Measurements from ENCODE around the gene ZMIZ2.
"Not testable (repeated sequence)": the region's sequence is repeated elsewhere in the genome, so short reads cannot be mapped to it uniquely, and the experiment has no call there.

The ZMIZ2 gene, protein sequence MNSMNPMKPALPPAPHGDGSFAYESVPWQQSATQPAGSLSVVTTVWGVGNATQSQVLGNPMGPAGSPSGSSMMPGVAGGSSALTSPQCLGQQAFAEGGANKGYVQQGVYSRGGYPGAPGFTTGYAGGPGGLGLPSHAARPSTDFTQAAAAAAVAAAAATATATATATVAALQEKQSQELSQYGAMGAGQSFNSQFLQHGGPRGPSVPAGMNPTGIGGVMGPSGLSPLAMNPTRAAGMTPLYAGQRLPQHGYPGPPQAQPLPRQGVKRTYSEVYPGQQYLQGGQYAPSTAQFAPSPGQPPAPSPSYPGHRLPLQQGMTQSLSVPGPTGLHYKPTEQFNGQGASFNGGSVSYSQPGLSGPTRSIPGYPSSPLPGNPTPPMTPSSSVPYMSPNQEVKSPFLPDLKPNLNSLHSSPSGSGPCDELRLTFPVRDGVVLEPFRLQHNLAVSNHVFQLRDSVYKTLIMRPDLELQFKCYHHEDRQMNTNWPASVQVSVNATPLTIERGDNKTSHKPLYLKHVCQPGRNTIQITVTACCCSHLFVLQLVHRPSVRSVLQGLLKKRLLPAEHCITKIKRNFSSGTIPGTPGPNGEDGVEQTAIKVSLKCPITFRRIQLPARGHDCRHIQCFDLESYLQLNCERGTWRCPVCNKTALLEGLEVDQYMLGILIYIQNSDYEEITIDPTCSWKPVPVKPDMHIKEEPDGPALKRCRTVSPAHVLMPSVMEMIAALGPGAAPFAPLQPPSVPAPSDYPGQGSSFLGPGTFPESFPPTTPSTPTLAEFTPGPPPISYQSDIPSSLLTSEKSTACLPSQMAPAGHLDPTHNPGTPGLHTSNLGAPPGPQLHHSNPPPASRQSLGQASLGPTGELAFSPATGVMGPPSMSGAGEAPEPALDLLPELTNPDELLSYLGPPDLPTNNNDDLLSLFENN

DNA sequence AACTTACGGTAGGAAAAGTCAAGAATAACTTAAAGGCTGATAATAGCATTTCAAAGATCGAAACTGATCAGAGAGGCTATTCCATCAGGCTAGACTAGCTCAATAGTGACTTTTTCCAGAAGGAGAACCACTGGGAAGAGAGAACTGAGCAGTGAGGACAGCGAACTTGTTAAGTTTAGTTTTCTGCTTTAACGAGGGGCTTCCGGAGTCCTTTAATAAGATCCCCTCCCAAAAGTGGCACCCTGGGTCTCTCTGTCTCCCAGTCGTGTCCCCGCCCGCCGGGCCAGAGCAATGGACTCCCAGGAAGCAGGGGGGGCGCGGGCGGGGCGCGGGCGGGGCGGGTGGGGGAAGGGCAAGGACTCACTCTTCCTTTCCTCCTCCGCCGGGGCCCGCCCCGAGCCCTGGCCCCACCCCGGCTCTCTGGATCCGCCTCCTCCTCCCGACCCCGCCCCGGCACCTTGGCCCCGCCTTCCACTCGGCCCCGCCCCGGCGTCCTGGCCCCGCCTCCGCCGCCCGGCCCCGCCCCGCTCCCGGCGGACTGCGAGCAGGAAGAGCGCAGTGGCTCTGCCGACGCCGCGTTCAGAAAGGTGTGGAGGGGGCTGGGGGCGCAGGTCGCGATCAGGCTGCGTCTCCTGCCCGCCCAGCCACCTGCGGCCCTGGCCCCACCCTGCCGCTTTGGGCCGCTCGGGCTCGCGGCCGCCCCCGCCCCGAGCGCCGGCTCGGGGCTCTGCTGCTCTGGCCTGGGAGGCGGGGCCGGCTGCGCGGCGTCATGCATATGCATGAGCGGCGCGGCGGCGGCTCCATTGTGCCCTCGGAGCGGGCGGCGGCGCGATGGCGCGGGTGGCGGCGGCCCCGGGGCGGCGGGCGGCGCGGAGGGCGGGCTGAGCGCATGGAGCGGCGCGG is at the start of gene ZMIZ2:
TSS of gene ZMIZ2 (plus strand) at position 803 of the 903 bp plus-strand sequence. CDS start 7,403 bp downstream, outside the sequence.
- H3K4me3 ChIP-seq (ENCODE audit: low read length), result peak within 1 kb of the TSS; percentile 80
- TF ChIP-seq, protein P1, sequence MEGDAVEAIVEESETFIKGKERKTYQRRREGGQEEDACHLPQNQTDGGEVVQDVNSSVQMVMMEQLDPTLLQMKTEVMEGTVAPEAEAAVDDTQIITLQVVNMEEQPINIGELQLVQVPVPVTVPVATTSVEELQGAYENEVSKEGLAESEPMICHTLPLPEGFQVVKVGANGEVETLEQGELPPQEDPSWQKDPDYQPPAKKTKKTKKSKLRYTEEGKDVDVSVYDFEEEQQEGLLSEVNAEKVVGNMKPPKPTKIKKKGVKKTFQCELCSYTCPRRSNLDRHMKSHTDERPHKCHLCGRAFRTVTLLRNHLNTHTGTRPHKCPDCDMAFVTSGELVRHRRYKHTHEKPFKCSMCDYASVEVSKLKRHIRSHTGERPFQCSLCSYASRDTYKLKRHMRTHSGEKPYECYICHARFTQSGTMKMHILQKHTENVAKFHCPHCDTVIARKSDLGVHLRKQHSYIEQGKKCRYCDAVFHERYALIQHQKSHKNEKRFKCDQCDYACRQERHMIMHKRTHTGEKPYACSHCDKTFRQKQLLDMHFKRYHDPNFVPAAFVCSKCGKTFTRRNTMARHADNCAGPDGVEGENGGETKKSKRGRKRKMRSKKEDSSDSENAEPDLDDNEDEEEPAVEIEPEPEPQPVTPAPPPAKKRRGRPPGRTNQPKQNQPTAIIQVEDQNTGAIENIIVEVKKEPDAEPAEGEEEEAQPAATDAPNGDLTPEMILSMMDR (conservative IDR thresholded peaks at IDR 0.05; ENCODE audit: low read depth, low read length), result no peak

DNA sequence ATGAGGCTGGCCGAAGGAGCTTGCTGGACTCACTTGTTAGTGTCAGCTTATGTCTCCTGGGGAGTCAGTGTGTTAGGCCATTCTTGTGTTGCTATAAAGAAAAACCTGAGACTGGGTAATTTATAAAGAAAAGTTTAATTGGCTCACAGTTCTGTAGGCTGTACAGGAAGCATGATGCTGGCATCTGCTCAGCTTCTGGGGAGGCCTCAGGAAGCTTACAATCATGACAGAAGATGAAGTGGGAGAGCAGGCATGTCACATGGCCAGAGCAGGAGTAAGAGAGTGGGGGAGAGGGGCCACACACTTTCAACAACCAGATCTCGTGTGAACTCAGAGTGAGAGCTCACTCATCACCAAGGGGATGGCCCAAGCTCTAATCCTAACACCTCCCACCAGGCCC is 49.0 kb upstream of the ZMIZ2 start:
- not testable (repeated sequence) for DNase-seq (ENCODE audit: low read depth); H3K4me3 ChIP-seq (ENCODE audit: low read length)

More for the DNA sequence above, at the start of gene ZMIZ2:
- DNase-seq (ENCODE audit: low read depth), result peak; percentile 42

DNA sequence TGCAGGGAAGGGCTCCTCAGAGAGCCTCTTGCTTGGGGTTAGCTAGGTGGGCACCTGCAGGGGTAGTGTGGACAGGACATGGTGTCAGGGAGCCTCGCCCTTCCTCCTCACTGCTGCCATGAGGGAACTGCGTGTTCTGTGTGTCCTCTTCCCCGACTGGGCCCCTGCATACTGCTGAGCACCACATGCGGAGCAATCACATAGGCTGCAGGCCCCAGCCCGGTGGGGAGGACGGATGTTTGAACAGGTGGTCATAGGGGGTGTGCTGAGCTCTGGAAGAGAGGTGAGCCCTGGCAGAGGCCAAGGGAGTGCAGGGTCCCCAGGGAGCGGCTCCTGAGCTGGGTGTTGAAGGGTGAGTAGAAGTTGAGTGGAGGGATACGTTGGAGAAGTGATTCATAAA is 48.3 kb upstream of the ZMIZ2 start:
- TF ChIP-seq, protein P1 (conservative IDR thresholded peaks at IDR 0.05; ENCODE audit: low read depth, low read length), result no peak
- H3K4me3 ChIP-seq (ENCODE audit: low read length), result no peak overlapping the region
- DNase-seq (ENCODE audit: low read depth), result no peak

DNA sequence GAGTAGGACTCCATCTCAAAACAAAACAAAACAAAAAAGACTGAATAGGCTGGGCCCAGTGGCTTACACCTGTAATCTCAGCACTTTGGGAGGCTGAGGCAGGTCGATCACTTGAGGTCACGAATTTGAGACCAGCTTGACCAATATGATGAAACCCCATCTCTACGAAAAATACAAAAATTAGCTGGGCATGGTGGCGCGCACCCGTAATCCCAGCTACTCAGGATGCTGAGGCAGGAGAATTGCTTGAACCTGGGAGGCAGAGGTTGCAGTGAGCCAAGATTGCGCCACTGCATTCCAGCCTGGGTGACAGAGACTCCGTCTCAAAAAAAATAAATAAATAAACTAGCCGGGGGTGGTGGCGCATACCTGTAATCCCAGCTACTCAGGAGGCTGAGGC is 45.3 kb upstream of the ZMIZ2 start:
- not testable (repeated sequence) for H3K4me3 ChIP-seq (ENCODE audit: low read length); DNase-seq (ENCODE audit: low read depth)

DNA sequence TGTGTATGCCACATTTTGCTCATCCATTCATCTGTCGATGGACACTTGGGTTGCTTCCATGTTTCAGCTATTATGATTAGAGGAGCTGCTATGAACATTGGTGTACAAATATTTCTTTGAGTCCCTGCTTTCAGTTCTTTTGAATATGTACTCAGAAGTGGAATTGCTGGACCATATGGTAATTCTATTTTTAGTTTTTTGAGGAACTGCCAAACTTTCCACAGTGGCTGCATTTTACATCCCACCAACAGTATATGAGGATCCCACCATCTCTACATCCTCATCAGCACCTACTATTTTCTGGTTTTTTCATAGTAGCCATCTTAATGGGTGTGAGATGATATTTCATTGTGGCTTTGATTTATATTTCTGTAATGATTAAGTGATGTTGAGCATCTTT is 44.7 kb upstream of the ZMIZ2 start:
- no peak for DNase-seq (ENCODE audit: low read depth)
- H3K4me3 ChIP-seq (ENCODE audit: low read length), result no peak overlapping the region
- TF ChIP-seq, protein P1 (conservative IDR thresholded peaks at IDR 0.05; ENCODE audit: low read depth, low read length), result no peak

DNA sequence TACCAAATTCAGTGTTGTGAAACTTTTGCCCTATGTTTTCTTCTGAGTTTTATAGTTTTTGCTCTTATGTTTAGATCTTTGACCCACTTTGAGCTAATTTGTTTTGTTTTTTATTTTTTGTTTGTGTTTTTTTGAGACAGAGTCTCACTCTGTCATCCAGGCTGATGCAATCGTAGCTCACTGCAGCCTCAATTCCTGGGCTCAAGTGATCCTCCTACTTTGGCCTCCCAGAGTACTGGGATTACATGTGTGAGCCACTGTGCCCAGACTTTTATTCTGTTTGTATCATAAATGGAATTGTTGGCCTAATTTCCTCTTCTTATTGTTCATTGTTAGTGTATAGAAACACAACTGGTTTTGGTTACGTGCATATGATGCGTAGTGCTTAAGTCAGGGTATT is 43.2 kb upstream of the ZMIZ2 start:
- TF ChIP-seq, protein P1 (conservative IDR thresholded peaks at IDR 0.05; ENCODE audit: low read depth, low read length), result no peak
- no peak for DNase-seq (ENCODE audit: low read depth)
- H3K4me3 ChIP-seq (ENCODE audit: low read length), result no peak overlapping the region

DNA sequence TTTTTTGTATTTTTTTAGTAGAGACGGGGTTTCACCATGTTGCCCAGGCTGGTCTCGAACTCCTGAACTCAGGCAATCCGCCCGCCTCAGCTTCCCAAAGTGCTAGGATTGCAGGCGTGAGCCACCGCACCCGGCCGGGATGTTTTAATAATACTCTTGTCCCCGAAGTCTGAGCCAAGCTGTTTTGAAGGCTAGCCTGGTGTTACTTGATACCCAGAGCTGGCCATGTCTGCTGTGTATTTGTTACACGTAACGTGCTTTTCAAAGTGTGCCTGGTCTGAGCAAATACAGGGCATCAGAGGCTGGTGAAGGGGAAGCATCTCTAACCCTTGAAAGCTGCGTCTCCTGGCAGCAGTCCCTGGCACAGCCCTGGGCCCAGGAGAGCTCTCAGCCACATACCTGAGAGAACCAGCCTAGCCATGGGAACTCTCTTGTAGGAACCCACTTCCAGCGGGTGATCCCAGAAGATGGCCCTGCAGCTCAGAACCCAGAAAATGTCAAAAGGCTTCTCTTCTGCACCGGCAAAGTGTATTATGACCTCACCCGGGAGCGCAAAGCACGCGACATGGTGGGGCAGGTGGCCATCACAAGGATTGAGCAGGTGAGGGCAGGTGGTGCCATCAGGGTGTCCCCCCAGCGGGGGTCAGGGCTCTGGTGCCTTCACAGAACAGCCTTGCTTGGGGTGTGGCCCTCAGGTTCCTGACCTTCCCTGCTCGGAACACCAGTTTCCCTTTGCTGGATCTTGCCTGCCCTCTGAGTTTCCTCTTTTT is 41.7 kb upstream of the ZMIZ2 start:
- TF ChIP-seq, protein P1 (conservative IDR thresholded peaks at IDR 0.05; ENCODE audit: low read depth, low read length), result no peak
- H3K4me3 ChIP-seq (ENCODE audit: low read length), result no peak overlapping the region
- DNase-seq (ENCODE audit: low read depth), result no peak

Data from retinal pigment epithelial cell (primary cell).